Liver (tissue), 3 donors: ENCODE data around the gene ZP4.

Experiments used
- CTCF ChIP-seq: fragments of 150-350 bp; IDR thresholded peaks from 2 replicates; pipeline ENCODE4 v1.5.1; 2017; ENCODE audit warnings: improper control_type of control experiment, low read depth, low read length; ENCODE audit not compliant: missing input control
- JUND ChIP-seq, 2 donors: IDR thresholded peaks; 2 replicates each; pipeline ENCODE4 v1.6.1; 2016; ENCODE audit warnings: antibody characterized with exemption in 2 of 2
- donor health status: healthy.
- donor health status: healthy.

- peak; percentile 94 for TF ChIP-seq CTCF
- TF ChIP-seq JUND (IDR thresholded peaks at IDR 0.05): peak in 1 of 2 donors; percentile 10
Observed at GRCh38 chr1:237864338-237865244, 26.1 kb downstream of the ZP4 start.
